Measurements from ENCODE around the gene XRCC4. TPM values are rescaled to one million over a fixed set of nuclear protein-coding genes. Genes with fewer than 3 reads are reported as not detected.
"Not testable (repeated sequence)": the region's sequence is repeated elsewhere in the genome, so short reads cannot be mapped to it uniquely, and the experiment has no call there.

XRCC4 gene
- 7.4 TPM for total RNA-seq
- long read RNA-seq, transcript XRCC4-202 (8 exons, 1,579 nt): major isoform, 7 of 11 reads
- long read RNA-seq, partial matches to known transcripts: 2 of 11 reads
- long read RNA-seq, other reads (novel, unspliced or antisense): 1 of 11 reads

GRCh38 chr5:83076742-83077661, at the start of gene XRCC4, which contains the start of gene TMEM167A:
TSS of gene XRCC4 (plus strand) at chr5:83077547. CDS start at chr5:83104920, 27,373 bp downstream.
TSS of gene TMEM167A (minus strand) at chr5:83077394. CDS start at chr5:83077323, 71 bp downstream.
- DNase-seq (ENCODE audit: low spot score): peak; percentile 96

GRCh38 chr5:83029912-83030311, 47.4 kb upstream of the XRCC4 start:
- no peak for DNase-seq (ENCODE audit: low spot score)

GRCh38 chr5:83031381-83031780, 46.0 kb upstream of the XRCC4 start:
- DNase-seq (ENCODE audit: low spot score): no peak

- DNase-seq (ENCODE audit: low spot score): no peak
These were observed 43.3 kb upstream of the XRCC4 start for GRCh38 chr5:83034036-83034435.

GRCh38 chr5:83034528-83035207, 42.7 kb upstream of the XRCC4 start:
- no peak for DNase-seq (ENCODE audit: low spot score)

- DNase-seq (ENCODE audit: low spot score): no peak
These were observed 41.8 kb upstream of the XRCC4 start for GRCh38 chr5:83035373-83036100.

GRCh38 chr5:83036991-83037575, 40.3 kb upstream of the XRCC4 start:
- no peak for DNase-seq (ENCODE audit: low spot score)

GRCh38 chr5:83038924-83039323, 38.4 kb upstream of the XRCC4 start:
- no peak for DNase-seq (ENCODE audit: low spot score)

GRCh38 chr5:83042507-83042906, 34.8 kb upstream of the XRCC4 start:
- DNase-seq (ENCODE audit: low spot score): no peak

GRCh38 chr5:83044926-83045325, 32.4 kb upstream of the XRCC4 start:
- no peak for DNase-seq (ENCODE audit: low spot score)

- DNase-seq (ENCODE audit: low spot score): no peak
These were observed 29.1 kb upstream of the XRCC4 start for GRCh38 chr5:83048277-83048676.

GRCh38 chr5:83048811-83049210, 28.5 kb upstream of the XRCC4 start:
- no peak for DNase-seq (ENCODE audit: low spot score)

- no peak for DNase-seq (ENCODE audit: low spot score)
These were observed 27.9 kb upstream of the XRCC4 start for GRCh38 chr5:83049370-83049885.

- DNase-seq (ENCODE audit: low spot score): no peak
These were observed 26.5 kb upstream of the XRCC4 start for GRCh38 chr5:83050723-83051340.

- no peak for DNase-seq (ENCODE audit: low spot score)
These were observed 22.2 kb upstream of the XRCC4 start for GRCh38 chr5:83055166-83055565.

GRCh38 chr5:83058726-83059125, 18.6 kb upstream of the XRCC4 start:
- no peak for DNase-seq (ENCODE audit: low spot score)

- no peak for DNase-seq (ENCODE audit: low spot score)
These were observed 18.0 kb upstream of the XRCC4 start for GRCh38 chr5:83059341-83059740.

GRCh38 chr5:83066548-83067110, 10.7 kb upstream of the XRCC4 start:
- no peak for DNase-seq (ENCODE audit: low spot score)

GRCh38 chr5:83067377-83067776, 10.0 kb upstream of the XRCC4 start:
- DNase-seq (ENCODE audit: low spot score): not testable (repeated sequence)

Data from mesenteric fat pad (tissue), 1 donor.